Ovary (tissue), 9 donors: ENCODE measurements around the gene NEDD4L. TPM values are rescaled to one million over a fixed set of nuclear protein-coding genes. Genes with fewer than 3 reads are reported as not detected.

Experiments
- DNase-seq, 5 donors: peaks; one replicate each; pipeline ENCODE4 v3.0.0-alpha.2; 2019 to 2020
- H3K27ac ChIP-seq, 2 donors: fragments of 200-600 bp; one replicate each; pipeline versions ENCODE4 v1.5.1 to v1.8.0; 2019 to 2022
- H3K27me3 ChIP-seq: fragments of 200-600 bp; one replicate; pipeline ENCODE4 v1.8.0; 2022
- H3K36me3 ChIP-seq: fragments of 200-600 bp; sonication (generic); one replicate; pipeline ENCODE4 v1.5.1; 2019
- H3K4me1 ChIP-seq: one replicate; pipeline ENCODE4 v1.8.1; 2013; ENCODE audit warnings: mild to moderate bottlenecking, moderate library complexity; ENCODE audit not compliant: insufficient read depth
- H3K4me3 ChIP-seq: fragments of 200-600 bp; sonication (generic); one replicate; pipeline ENCODE4 v1.5.1; 2017
- H3K9me3 ChIP-seq, 2 donors: fragments of 200-600 bp in 1 of 2; sonication (generic) in 1 of 2; one replicate each; pipeline versions ENCODE4 v1.5.1 to v1.8.1; 2013 to 2019; ENCODE audit warnings: mild to moderate bottlenecking in 1 of 2, moderate library complexity in 1 of 2
- CTCF ChIP-seq, 3 donors: fragments of 450-650 bp in 2 of 3; fragments of 200-600 bp in 1 of 3; IDR thresholded peaks; one replicate each; pipeline versions ENCODE4 v1.5.1 to v1.8.0; 2016 to 2022; ENCODE audit warnings: antibody characterized with exemption in 3 of 3, mild to moderate bottlenecking in 1 of 3
- EP300 ChIP-seq: sonication (generic); formaldehyde crosslinking; IDR thresholded peaks from one replicate; pipeline ENCODE4 v1.6.1; 2017; ENCODE audit warnings: antibody characterized with exemption
- POLR2A ChIP-seq: fragments of 450-650 bp; IDR thresholded peaks from one replicate; pipeline ENCODE4 v1.6.1; 2017; ENCODE audit warnings: antibody characterized with exemption, mild to moderate bottlenecking, moderate library complexity
- WGBS, 3 donors: extraction: QIAGEN DNeasy Blood & Tissue Kit in 1 of 3; methylation state at CpG; one replicate each; pipeline versions ENCODE4 v1.1.5 to v1.1.7; 2013 to 2017; 5-methylcytosine and 5-hydroxymethylcytosine counted together
- intact Hi-C, 4 donors: fragments of 100-400 bp; cut with DNase I; formaldehyde crosslinking; loops; one replicate each; pipeline versions ENCODE4 v1.11.0 to v1.15.1; 2022 to 2023
- polyA plus RNA-seq, 2 donors: library from polyadenylated mRNA; stranded (reverse); fragments of 200-250 nt in 1 of 2; fragments of 350-450 nt in 1 of 2; fragmentation: Illumina TruSeq in 1 of 2; extraction: RNeasy Lipid Tissue Mini Kit (QIAGEN cat#74804) in 1 of 2; gene quantifications; one replicate each; pipeline ENCODE4 v1.2.3, GENCODE V29; 2013 to 2014
- total RNA-seq, 7 donors: library from RNA; depleted of rRNA in 2 of 7; stranded (reverse); fragments of >200 nt in 2 of 7; fragmentation: NEBNext Ultra II Directional in 3 of 7; extraction: Animal tissue kit (Norgen Biotek cat#: 25700) in 3 of 7; gene quantifications; one replicate each; pipeline versions ENCODE4 v1.1.0 to v1.2.4, GENCODE V29; 2016 to 2023
- donor health status: DM: no; HTN: no; CAD: no; lungs with moderate emphysema.
- donor health status: DM: no; HTN: no; CAD: no.
- donor health status: Bipolar disorder and iron deficiency.
- donor health status: DM: yes; HTN: yes; CAD: no.
- donor health status: DM: no; HTN: no; CAD: no.
- donor health status: DM: yes; HTN: yes; CAD: no.

Gene NEDD4L
- total and polyA plus RNA-seq, 9 donors = 11.0 to 75.2 (median 18.2) TPM

DNA sequence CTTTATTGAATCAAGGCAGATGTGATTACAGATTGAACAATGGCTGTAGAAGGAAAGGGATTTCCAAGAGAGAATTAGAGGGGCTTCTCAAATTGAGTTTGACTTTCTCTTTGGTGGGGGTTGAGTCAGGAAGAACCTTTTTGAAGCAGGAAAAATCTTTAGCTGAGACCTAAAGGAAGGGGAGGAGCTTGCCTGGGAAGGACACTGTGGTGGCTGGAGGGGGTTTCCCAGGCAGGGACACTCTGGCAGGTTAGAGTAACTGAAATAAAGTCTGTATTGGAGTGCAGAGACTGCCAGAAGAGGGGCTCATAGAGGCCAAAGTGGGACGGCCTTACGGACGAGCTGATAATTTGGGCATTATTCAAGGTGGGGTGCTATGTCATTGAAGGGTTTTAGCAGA lies 69.3 kb downstream of the NEDD4L start:
- no peaks in the 10 kb centered on the region for H3K9me3 ChIP-seq
- peaks cover 1% of the 10 kb centered on the region for H3K4me1 ChIP-seq
- intact Hi-C loops = loop anchor here in 1 of 4 donors (5.0 kb wide), 1 partner anchor 309 kb away; no protein-coding TSS in a partner anchor
- H3K4me3 ChIP-seq = no peak overlapping the region
- 75 to 95% (median 95%) methylated on average over 3 of the region's 3 CpGs for WGBS, 3 donors
- H3K27me3 ChIP-seq = no peaks in the 10 kb centered on the region
- no peaks in the 10 kb centered on the region for H3K36me3 ChIP-seq
- no peak for DNase-seq
- H3K27ac ChIP-seq = no peak overlapping the region
- no peak for TF ChIP-seq EP300
- TF ChIP-seq CTCF (IDR thresholded peaks at IDR 0.05) = no peak
- no peak for TF ChIP-seq POLR2A

DNA sequence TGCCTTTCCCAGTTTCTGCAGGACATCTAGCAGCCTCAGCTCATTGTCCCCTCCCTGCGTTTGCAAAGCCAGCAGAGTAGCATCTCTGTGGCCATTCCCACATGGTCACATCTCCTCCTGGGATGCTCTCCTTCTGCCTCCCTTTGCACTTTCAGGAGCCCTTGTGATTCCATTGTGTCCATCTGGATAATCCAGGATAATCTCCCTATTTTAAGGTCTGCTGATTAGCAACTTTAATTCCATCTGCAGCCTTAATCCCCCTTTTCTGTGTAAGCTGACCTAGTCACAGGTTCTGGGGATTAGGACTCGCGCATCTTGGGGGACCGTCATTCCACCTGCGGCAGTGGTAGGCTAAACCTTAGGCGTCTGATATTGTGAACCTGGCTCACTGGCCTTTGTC lies 70.7 kb downstream of the NEDD4L start:
- Histone ChIP-seq H3K4me3 (no peak overlapping the region), H3K27me3 (no peaks in the 10 kb centered on the region), H3K9me3 (no peaks in the 10 kb centered on the region), H3K4me1 (peaks cover 1% of the 10 kb centered on the region), H3K27ac (no peak overlapping the region), H3K36me3 (no peaks in the 10 kb centered on the region)
- intact Hi-C loops = loop anchor here in 1 of 4 donors (5.0 kb wide), 1 partner anchor 308 kb away; no protein-coding TSS in a partner anchor
- no peak for TF ChIP-seq EP300
- TF ChIP-seq CTCF (IDR thresholded peaks at IDR 0.05) = no peak
- TF ChIP-seq POLR2A = no peak
- 97 to 99% (median 97%) methylated on average over 6 of the region's 6 CpGs for WGBS, 3 donors
- no peak for DNase-seq

GRCh38 chr18:58116818-58117217 lies 72.8 kb downstream of the NEDD4L start:
- no peak for DNase-seq
- intact Hi-C loops = no loop called here
- Histone ChIP-seq H3K4me3 (no peak overlapping the region), H3K27ac (no peak overlapping the region), H3K36me3 (no peaks in the 10 kb centered on the region), H3K27me3 (no peaks in the 10 kb centered on the region), H3K4me1 (peaks cover 1% of the 10 kb centered on the region), H3K9me3 (no peaks in the 10 kb centered on the region)
- TF ChIP-seq CTCF (IDR thresholded peaks at IDR 0.05) (no peak), POLR2A (no peak), EP300 (no peak)
- WGBS, 3 donors = 94 to 97% (median 97%) methylated on average over 4 of the region's 4 CpGs

GRCh38 chr18:58117786-58118403 lies 73.9 kb downstream of the NEDD4L start:
- TF ChIP-seq CTCF (IDR thresholded peaks at IDR 0.05) (no peak), POLR2A (no peak), EP300 (no peak)
- WGBS, 3 donors = 16 to 28% (median 21%) methylated on average over 8 of the region's 8 CpGs
- peak; percentile 42 to 63 (median 50) for DNase-seq
- intact Hi-C loops = no loop called here
- Histone ChIP-seq H3K27ac (no peak overlapping the region), H3K4me3 (no peak overlapping the region), H3K9me3 (no peaks in the 10 kb centered on the region), H3K27me3 (no peaks in the 10 kb centered on the region), H3K36me3 (no peaks in the 10 kb centered on the region), H3K4me1 (peaks cover 1% of the 10 kb centered on the region)
